Measurements from ENCODE around the gene INPP5A.

DNA sequence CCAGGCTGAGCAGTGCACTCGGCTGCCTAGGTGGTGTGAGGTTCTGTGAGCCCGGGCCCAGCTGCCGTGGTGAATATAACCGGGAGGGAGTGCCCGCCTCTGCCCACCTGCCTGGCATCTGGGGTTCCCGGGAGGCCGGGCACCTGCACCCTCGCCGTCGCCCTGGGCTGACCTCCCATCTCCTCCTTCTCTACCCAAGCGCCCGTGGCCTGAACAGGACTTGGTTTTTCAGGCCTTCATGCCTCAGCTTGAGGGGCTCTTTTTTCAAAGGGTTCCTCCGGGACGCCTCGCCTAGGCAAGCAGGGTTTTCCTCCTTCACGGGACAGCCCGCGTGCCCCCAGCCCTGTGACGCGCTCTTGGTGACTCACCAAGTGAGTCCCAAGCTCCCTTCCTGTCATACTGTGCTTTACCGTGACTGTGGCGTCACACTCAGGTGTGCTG is 9.9 kb downstream of the INPP5A start:
- no peak for TF ChIP-seq YY1 (IDR thresholded peaks at IDR 0.05; ENCODE audit: low read depth)
- TF ChIP-seq ZBTB7A (IDR thresholded peaks at IDR 0.05; ENCODE audit: low read depth) = no peak
- no peak for TF ChIP-seq REST (IDR thresholded peaks at IDR 0.05; ENCODE audit: low read depth)
- TF ChIP-seq TAF1 (IDR thresholded peaks at IDR 0.05; ENCODE audit: low read depth) = no peak
